Measurements from ENCODE around the gene NPC2. TPM values are rescaled to one million over a fixed set of nuclear protein-coding genes. Genes with fewer than 3 reads are reported as not detected.

The NPC2 gene
- total RNA-seq, 2 donors from 2014 or later = 194 to 242 TPM

DNA sequence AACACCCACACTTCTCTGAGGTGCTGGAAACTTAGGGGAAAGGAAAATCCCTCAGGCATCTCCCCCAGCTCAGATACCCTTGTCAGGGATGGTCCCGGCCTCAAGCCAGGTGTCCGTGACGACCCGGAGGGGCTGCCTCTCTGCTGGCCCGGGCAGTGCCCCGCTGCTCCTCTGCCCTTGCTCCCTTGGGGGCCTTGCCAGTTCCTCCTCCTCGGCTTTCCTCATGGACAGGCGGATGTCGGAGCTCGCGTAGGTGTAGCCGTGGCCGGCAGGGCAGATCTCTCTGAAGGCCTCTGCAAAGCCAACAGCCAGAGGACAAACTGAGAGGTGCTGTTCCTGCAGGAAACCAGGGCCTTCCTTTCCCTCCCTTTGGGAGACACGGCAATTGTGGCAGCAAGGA is 35.3 kb upstream of the NPC2 start:
- Histone ChIP-seq H3K9me3 (no peaks in the 10 kb centered on the region), H3K4me3 (no peak overlapping the region), H3K36me3 (no peaks in the 10 kb centered on the region), H3K4me1 (no peaks in the 10 kb centered on the region), H3K27ac (no peak overlapping the region), H3K27me3 (no peaks in the 10 kb centered on the region)
- no peak for DNase-seq (ENCODE audit: low spot score)
- TF ChIP-seq, protein P1, sequence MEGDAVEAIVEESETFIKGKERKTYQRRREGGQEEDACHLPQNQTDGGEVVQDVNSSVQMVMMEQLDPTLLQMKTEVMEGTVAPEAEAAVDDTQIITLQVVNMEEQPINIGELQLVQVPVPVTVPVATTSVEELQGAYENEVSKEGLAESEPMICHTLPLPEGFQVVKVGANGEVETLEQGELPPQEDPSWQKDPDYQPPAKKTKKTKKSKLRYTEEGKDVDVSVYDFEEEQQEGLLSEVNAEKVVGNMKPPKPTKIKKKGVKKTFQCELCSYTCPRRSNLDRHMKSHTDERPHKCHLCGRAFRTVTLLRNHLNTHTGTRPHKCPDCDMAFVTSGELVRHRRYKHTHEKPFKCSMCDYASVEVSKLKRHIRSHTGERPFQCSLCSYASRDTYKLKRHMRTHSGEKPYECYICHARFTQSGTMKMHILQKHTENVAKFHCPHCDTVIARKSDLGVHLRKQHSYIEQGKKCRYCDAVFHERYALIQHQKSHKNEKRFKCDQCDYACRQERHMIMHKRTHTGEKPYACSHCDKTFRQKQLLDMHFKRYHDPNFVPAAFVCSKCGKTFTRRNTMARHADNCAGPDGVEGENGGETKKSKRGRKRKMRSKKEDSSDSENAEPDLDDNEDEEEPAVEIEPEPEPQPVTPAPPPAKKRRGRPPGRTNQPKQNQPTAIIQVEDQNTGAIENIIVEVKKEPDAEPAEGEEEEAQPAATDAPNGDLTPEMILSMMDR (IDR thresholded peaks at IDR 0.05) = no peak

DNA sequence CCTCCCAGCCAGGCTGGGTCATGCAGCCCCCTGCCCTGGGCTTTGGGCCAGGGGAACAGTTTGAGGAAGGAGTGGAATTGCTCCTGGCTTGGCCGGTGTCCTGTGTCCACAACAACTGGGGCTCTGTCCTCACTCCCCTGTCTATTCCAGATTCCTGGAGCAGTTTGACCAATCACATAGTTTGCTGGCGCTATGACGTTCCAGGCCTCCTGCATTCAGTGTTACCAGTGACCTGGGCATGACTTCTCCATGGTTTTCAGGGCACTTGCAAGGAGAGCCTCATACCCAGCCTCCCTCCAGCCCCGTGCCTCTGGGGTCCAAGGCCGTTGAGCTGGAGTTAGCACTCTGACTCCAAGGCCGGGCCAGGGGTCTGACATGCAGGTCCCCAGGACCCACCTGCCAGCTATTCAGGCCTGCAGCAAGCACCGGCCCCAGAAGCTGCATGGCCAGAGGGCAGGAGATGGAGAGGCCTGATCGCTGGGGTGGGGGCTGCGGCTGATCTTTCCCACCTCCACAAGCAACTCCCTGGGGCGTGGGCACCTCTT is 34.7 kb upstream of the NPC2 start:
- H3K27ac ChIP-seq = no peak overlapping the region
- H3K4me1 ChIP-seq = no peaks in the 10 kb centered on the region
- H3K27me3 ChIP-seq = no peaks in the 10 kb centered on the region
- TF ChIP-seq, protein P1 (IDR thresholded peaks at IDR 0.05) = no peak
- H3K36me3 ChIP-seq = no peaks in the 10 kb centered on the region
- DNase-seq (ENCODE audit: low spot score) = no peak
- H3K4me3 ChIP-seq = no peak overlapping the region
- no peaks in the 10 kb centered on the region for H3K9me3 ChIP-seq

DNA sequence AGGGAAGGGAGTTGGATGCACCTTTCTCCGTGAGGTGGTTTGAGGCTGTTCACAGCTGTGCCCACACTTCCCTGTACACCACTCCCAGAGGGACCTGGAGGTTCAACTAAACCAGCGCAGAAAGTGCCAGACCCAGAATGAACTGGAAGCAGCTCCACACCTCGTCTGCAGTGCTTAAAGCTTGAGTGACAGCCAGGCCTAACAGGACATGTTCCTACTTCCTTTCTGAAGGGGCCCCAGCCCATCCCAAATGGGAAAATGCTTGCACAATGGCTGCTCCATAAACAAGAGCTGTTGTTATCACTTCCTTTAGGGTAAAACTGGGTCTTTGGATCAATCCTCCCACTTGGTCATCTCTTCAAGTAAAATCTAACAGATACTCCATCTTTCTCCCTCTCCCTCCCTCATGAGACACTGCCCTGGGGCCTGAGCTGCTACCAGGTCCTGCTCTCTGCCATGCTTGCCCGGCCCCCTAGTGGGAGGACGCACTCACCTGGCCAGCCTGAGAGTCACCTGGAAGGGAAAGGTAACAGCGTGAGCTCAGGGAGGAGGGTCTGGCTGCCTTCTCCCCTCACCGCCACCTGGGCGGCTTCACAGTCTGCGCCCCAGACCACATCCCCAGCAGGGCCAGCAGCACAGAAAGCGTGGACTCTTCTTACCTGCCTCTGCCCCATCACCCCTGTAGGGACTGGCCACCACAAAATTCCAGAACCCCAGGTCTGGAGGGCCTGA is 33.9 kb upstream of the NPC2 start:
- no peaks in the 10 kb centered on the region for H3K9me3 ChIP-seq
- no peaks in the 10 kb centered on the region for H3K27me3 ChIP-seq
- TF ChIP-seq, protein P1 (IDR thresholded peaks at IDR 0.05) = no peak
- no peak overlapping the region for H3K4me3 ChIP-seq
- H3K4me1 ChIP-seq = no peaks in the 10 kb centered on the region
- no peak overlapping the region for H3K27ac ChIP-seq
- H3K36me3 ChIP-seq = no peaks in the 10 kb centered on the region
- no peak for DNase-seq (ENCODE audit: low spot score)

DNA sequence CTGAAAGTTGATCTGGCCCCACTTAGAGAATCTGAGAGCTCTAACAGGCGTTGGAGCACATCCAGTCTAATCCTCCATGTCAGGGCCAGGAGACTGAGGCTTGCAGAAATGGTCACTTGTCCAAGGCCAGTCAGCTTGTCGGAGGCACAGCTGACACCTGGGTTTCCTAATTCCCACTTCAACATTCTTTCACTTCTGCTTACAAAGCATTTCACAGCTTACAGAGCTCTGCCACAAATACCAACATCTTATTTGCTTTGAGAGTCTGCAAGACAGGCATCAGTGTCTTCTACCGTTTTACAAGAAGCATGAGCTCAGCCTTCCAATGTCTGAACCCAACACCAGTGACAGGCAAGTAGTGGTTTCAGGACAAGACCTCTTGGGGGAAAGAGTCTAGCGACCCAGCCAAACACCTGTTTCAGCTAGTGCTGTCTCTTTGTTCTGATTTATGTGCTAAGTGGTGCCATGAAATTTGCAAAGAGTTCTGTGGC is 32.3 kb upstream of the NPC2 start:
- Histone ChIP-seq H3K27ac (no peak overlapping the region), H3K27me3 (no peaks in the 10 kb centered on the region), H3K4me3 (no peak overlapping the region), H3K36me3 (peaks cover 4% of the 10 kb centered on the region), H3K9me3 (no peaks in the 10 kb centered on the region), H3K4me1 (no peaks in the 10 kb centered on the region)
- no peak for DNase-seq (ENCODE audit: low spot score)
- TF ChIP-seq, protein P1 (IDR thresholded peaks at IDR 0.05) = no peak

DNA sequence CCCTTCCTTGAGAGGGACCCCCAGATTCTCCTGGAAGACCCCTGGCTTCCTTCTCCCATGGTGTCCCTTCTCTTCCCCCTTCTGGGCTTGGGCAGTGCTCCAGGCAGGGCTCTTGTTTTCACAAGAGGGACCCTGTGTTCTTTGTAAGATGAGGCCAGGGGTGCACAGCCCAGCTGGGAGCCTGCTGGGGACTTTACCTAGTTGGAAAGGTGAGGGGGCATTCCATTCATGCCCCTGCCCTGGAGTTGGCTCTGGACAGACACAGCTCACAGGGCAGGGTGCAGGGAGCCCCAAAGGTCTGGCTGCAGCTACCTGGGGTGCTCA is 31.7 kb upstream of the NPC2 start:
- no peaks in the 10 kb centered on the region for H3K4me1 ChIP-seq
- DNase-seq (ENCODE audit: low spot score) = no peak

More for the DNA sequence above, 31.7 kb upstream of the NPC2 start:
- Histone ChIP-seq H3K36me3 (peaks cover 4% of the 10 kb centered on the region), H3K27me3 (no peaks in the 10 kb centered on the region), H3K9me3 (no peaks in the 10 kb centered on the region), H3K4me3 (no peak overlapping the region), H3K27ac (no peak overlapping the region)
- TF ChIP-seq, protein P1 (IDR thresholded peaks at IDR 0.05) = no peak
